Measurements from ENCODE around the gene AAK1.

GRCh38 chr2:69567157-69567908 is 76.2 kb downstream of the AAK1 start:
- TF ChIP-seq EZH2phosphoT487 (IDR thresholded peaks at IDR 0.05; ENCODE audit: borderline replicate concordance, low read depth) (no peak), TEAD4 (IDR thresholded peaks at IDR 0.05; ENCODE audit: borderline replicate concordance, insufficient read depth) (no peak), MXI1 (IDR thresholded peaks at IDR 0.05; ENCODE audit: low read depth, low read length) (no peak), SMC3 (IDR thresholded peaks at IDR 0.05; ENCODE audit: low read depth, low read length) (no peak), JUND (IDR thresholded peaks at IDR 0.05) (no peak), NRF1 (IDR thresholded peaks at IDR 0.05; ENCODE audit: low read depth, low read length) (no peak), TAF1 (IDR thresholded peaks at IDR 0.05; ENCODE audit: borderline replicate concordance, low read depth, low read length) (no peak), POLR2AphosphoS5 (IDR thresholded peaks at IDR 0.05; ENCODE audit: low read depth, low read length) (no peak), SIN3A (IDR thresholded peaks at IDR 0.05; ENCODE audit: borderline replicate concordance, low read depth, low read length) (no peak), RCOR1 (IDR thresholded peaks at IDR 0.05; ENCODE audit: low read length) (no peak), RAD21 (IDR thresholded peaks at IDR 0.05; ENCODE audit: low read length) (no peak)
- TF ChIP-seq, protein P1, sequence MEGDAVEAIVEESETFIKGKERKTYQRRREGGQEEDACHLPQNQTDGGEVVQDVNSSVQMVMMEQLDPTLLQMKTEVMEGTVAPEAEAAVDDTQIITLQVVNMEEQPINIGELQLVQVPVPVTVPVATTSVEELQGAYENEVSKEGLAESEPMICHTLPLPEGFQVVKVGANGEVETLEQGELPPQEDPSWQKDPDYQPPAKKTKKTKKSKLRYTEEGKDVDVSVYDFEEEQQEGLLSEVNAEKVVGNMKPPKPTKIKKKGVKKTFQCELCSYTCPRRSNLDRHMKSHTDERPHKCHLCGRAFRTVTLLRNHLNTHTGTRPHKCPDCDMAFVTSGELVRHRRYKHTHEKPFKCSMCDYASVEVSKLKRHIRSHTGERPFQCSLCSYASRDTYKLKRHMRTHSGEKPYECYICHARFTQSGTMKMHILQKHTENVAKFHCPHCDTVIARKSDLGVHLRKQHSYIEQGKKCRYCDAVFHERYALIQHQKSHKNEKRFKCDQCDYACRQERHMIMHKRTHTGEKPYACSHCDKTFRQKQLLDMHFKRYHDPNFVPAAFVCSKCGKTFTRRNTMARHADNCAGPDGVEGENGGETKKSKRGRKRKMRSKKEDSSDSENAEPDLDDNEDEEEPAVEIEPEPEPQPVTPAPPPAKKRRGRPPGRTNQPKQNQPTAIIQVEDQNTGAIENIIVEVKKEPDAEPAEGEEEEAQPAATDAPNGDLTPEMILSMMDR (IDR thresholded peaks at IDR 0.05): no peak
- TF ChIP-seq, protein P2, sequence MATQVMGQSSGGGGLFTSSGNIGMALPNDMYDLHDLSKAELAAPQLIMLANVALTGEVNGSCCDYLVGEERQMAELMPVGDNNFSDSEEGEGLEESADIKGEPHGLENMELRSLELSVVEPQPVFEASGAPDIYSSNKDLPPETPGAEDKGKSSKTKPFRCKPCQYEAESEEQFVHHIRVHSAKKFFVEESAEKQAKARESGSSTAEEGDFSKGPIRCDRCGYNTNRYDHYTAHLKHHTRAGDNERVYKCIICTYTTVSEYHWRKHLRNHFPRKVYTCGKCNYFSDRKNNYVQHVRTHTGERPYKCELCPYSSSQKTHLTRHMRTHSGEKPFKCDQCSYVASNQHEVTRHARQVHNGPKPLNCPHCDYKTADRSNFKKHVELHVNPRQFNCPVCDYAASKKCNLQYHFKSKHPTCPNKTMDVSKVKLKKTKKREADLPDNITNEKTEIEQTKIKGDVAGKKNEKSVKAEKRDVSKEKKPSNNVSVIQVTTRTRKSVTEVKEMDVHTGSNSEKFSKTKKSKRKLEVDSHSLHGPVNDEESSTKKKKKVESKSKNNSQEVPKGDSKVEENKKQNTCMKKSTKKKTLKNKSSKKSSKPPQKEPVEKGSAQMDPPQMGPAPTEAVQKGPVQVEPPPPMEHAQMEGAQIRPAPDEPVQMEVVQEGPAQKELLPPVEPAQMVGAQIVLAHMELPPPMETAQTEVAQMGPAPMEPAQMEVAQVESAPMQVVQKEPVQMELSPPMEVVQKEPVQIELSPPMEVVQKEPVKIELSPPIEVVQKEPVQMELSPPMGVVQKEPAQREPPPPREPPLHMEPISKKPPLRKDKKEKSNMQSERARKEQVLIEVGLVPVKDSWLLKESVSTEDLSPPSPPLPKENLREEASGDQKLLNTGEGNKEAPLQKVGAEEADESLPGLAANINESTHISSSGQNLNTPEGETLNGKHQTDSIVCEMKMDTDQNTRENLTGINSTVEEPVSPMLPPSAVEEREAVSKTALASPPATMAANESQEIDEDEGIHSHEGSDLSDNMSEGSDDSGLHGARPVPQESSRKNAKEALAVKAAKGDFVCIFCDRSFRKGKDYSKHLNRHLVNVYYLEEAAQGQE (IDR thresholded peaks at IDR 0.05; ENCODE audit: low read depth, low read length): no peak
- TF ChIP-seq, protein P3, sequence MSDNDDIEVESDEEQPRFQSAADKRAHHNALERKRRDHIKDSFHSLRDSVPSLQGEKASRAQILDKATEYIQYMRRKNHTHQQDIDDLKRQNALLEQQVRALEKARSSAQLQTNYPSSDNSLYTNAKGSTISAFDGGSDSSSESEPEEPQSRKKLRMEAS (IDR thresholded peaks at IDR 0.05; ENCODE audit: low read depth): no peak
